ENCODE data around the gene KCNIP2.

The KCNIP2 gene

DNA sequence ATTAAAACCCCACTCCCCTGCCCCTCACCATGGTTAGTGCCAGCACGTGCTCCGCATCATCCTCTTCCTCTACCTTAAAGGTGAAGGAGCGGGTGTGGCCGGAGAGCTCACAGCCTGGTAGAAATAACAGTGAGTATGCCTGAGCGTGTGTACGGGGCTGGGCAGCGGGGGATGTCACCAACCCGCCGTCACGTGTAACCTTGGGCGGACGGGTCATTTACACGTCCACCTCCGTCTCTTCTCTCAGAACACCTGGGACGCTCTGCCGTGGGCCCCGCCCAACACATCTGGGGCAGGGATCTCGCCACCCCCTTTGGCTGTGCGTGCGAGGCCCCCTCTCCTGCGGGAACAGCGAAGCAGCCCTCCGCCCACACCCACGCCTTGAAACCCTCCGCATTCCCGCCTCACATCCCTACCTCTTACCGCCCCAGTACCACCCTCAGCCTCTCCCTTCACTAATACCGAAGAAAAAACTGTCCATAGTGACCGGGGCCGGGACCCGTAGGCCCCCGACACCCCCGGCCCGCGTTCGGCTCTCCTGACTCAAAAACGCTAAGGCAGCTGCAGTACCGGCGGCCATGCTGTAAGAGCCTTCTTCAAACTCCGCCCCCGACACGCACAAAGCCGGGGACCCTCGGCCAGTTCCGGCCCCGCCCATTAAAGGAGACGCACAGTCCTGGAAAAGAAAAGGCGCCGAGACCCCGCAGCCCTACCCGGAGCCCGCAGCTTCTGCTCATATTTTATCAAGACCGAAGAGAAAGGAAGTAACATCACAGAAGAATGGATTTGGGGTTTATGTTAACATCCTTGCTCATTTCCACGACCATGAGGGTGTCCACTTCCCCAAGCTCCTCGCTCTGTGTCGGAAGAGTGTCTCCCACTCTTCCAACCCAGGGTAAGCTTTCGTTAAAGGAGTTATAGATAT is 60.5 kb downstream of the KCNIP2 start, which contains the start of gene NPM3:
Gene NPM3 (minus strand): TSS at position 636 of the 925 bp plus-strand sequence. CDS start 56 bp downstream, at position 580.
- ATAC-seq (replicated peaks; ENCODE audit: extremely low read depth, poor library complexity, severe bottlenecking) (peak; percentile 74), DNase-seq (ENCODE audit: low spot score in 2 of 2) (peak; percentile 54 to 58)
- H3K9me3 Mint-ChIP-seq, result no peaks in the 10 kb centered on the region
- peaks cover 39% of the 10 kb centered on the region for H3K36me3 Mint-ChIP-seq (ENCODE audit: insufficient read depth)
- peak within 1 kb of the TSS; percentile 99 for H3K4me3 Mint-ChIP-seq
- peaks cover 57% of the 10 kb centered on the region for H3K4me1 Mint-ChIP-seq
- peaks cover 14% of the 10 kb centered on the region for H3K27me3 Mint-ChIP-seq
- H3K27ac Mint-ChIP-seq (ENCODE audit: low read depth), result peak within 1 kb of the TSS; percentile 96

DNA sequence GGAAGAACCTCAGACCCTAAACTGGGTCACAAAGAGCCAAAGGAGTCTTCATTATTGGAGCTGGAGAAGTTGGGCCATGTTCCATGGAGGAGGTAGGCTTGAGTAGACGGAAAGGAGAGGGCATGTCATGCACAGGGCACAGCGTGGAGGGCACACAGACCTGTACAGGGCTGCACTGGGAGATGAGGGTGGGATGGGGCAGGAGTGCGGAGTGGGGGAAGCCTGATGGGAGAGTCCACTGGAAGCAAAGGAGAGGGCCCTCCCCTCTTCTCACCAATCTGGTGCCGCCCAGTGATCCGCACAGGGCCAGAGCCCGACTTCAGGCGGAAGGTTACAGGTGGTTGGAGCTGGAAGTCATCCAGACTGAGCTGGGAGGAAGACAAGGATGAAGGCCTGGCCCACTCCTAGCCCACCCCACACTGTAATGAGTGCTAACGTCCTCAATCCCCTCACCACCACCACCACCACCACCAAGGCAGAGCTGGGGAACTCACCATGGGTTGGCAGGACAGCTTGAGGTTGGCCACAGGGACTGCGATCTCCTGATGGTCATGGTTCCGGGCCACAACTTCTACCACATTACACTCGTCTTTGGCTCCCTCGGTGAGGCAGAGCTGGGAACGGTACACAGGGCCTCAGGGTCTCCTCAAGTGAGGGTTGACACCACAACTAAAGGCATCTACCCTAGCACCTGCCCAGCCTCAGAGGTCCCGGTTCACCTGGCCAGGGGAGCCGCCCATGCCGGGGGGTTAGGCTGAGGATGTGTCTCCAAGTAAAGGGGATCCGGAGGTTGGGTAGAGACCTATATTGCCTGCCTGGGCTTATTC is 61.4 kb downstream of the KCNIP2 start:
- peak overlapping the region; percentile 99 for H3K4me3 Mint-ChIP-seq
- ATAC-seq (replicated peaks; ENCODE audit: extremely low read depth, poor library complexity, severe bottlenecking), result no peak
- peaks cover 23% of the 10 kb centered on the region for H3K27me3 Mint-ChIP-seq
- peak overlapping the region; percentile 96 for H3K27ac Mint-ChIP-seq (ENCODE audit: low read depth)
- H3K9me3 Mint-ChIP-seq, result no peaks in the 10 kb centered on the region
- DNase-seq (ENCODE audit: low spot score in 2 of 2), result no peak
- peaks cover 51% of the 10 kb centered on the region for H3K4me1 Mint-ChIP-seq
- peaks cover 30% of the 10 kb centered on the region for H3K36me3 Mint-ChIP-seq (ENCODE audit: insufficient read depth)

DNA sequence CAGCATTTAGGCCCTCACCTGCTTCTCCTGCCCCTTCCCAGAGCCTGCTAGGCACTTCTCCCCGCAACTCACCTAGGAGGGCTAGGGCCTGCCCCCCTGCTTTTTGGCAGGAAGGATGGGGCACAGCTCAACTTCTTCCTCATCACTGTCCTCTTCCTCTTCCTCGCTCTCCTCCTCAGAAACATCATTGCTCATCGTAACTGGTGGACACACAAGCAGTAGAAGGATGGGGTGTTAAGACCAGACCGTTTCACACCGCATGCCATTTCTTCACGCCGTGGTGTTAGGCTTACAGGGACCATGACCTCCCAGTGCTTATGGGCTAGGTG is 62.0 kb downstream of the KCNIP2 start:
- Mint-ChIP-seq H3K9me3 (no peaks in the 10 kb centered on the region), H3K4me1 (peaks cover 54% of the 10 kb centered on the region), H3K27ac (ENCODE audit: low read depth) (no peak overlapping the region), H3K27me3 (peaks cover 28% of the 10 kb centered on the region), H3K36me3 (ENCODE audit: insufficient read depth) (peaks cover 24% of the 10 kb centered on the region), H3K4me3 (peak overlapping the region; percentile 99)
- DNase-seq (ENCODE audit: low spot score in 2 of 2) (no peak), ATAC-seq (replicated peaks; ENCODE audit: extremely low read depth, poor library complexity, severe bottlenecking) (no peak)

- peaks cover 31% of the 10 kb centered on the region for H3K27me3 Mint-ChIP-seq
- DNase-seq (ENCODE audit: low spot score in 2 of 2), result peak; percentile 52 to 61
- peak overlapping the region; percentile 99 for H3K4me3 Mint-ChIP-seq
- no peaks in the 10 kb centered on the region for H3K9me3 Mint-ChIP-seq
- peak; percentile 50 for ATAC-seq (replicated peaks; ENCODE audit: extremely low read depth, poor library complexity, severe bottlenecking)
- no peak overlapping the region for H3K27ac Mint-ChIP-seq (ENCODE audit: low read depth)
- H3K36me3 Mint-ChIP-seq (ENCODE audit: insufficient read depth), result peaks cover 19% of the 10 kb centered on the region
- peaks cover 53% of the 10 kb centered on the region for H3K4me1 Mint-ChIP-seq
Measured at GRCh38 chr10:101780818-101781654, 62.6 kb downstream of the KCNIP2 start.

DNA sequence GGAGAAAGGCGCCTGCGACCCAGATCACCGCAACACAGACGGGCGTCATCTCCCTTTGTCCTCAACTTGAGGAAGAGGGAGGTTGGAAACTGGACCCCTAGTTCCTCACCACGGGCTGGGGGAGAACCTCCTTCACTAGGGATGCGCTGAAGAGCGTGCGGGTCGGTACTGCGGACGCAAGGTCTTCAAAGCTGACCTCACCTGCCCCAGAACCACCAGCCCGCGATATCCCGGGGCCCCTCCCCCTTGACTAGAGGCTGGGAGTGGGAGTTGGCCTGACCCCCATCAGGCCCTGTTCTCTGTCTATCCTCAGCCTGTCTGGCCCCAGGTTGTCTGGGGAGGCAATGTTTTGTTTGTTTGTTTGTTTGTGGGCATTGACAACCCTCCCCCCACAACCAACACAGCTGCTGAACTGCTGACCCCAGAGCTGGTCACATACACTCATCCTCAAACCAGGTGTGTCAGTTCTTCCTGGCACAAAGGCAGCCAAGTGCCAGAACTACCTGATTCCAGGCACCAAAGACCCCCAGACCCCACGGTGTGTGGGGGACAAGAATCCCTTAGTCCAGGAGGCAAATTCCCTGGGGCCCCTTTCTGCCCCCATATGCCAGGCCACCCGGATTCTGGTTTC is 63.3 kb downstream of the KCNIP2 start:
- H3K9me3 Mint-ChIP-seq, result no peaks in the 10 kb centered on the region
- peaks cover 48% of the 10 kb centered on the region for H3K4me1 Mint-ChIP-seq
- ATAC-seq (replicated peaks; ENCODE audit: extremely low read depth, poor library complexity, severe bottlenecking) (no peak), DNase-seq (ENCODE audit: low spot score in 2 of 2) (no peak)
- H3K27me3 Mint-ChIP-seq, result peaks cover 31% of the 10 kb centered on the region
- H3K4me3 Mint-ChIP-seq, result peak overlapping the region; percentile 70
- peaks cover 13% of the 10 kb centered on the region for H3K36me3 Mint-ChIP-seq (ENCODE audit: insufficient read depth)
- H3K27ac Mint-ChIP-seq (ENCODE audit: low read depth), result no peak overlapping the region

- H3K27ac Mint-ChIP-seq (ENCODE audit: low read depth), result no peak overlapping the region
- H3K4me3 Mint-ChIP-seq, result peak overlapping the region; percentile 70
- peaks cover 44% of the 10 kb centered on the region for H3K4me1 Mint-ChIP-seq
- H3K27me3 Mint-ChIP-seq, result peaks cover 38% of the 10 kb centered on the region
- peaks cover 10% of the 10 kb centered on the region for H3K36me3 Mint-ChIP-seq (ENCODE audit: insufficient read depth)
- DNase-seq (ENCODE audit: low spot score in 2 of 2), result peak; percentile 67 to 84
- ATAC-seq (replicated peaks; ENCODE audit: extremely low read depth, poor library complexity, severe bottlenecking), result peak; percentile 59
- no peaks in the 10 kb centered on the region for H3K9me3 Mint-ChIP-seq
Measured at GRCh38 chr10:101779544-101780186, 63.9 kb downstream of the KCNIP2 start.

DNA sequence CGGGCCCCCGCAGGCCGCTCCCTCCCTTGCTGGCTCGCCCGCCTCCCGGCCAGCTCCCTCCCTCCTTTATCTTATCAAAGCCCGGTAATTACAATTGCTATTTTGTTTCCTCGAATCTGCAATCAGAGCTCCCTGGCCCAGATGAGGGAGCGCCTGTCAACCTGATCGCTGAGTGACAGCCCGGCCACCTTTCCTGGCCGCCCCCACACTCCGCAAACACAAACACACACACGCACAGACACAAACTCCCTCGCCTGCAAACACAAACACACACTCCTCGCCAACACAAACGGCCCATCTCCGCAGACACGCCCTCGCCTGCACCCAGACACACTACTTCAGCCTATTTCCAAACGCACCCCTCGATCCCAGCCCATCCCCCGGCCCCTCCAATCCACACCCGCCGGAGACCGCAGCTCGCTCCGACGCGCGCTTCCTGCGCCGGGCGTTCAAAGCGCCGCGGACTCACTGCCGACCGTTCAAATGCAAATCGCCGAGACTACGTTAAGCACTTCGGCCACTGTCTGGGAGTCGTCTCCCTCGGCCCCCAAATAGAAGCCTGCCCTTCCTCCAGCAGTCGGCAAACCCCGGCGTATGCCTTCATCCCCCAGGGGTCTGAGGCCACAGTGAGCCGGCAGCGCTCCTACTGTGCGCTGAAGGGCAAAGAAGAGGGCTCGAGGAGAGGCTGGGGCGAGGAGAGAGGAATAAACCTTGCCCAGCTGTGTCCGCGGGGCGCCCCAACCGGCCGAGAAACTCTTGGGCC is 64.6 kb downstream of the KCNIP2 start:
- peaks cover 5% of the 10 kb centered on the region for H3K36me3 Mint-ChIP-seq (ENCODE audit: insufficient read depth)
- ATAC-seq (replicated peaks; ENCODE audit: extremely low read depth, poor library complexity, severe bottlenecking), result no peak
- H3K27me3 Mint-ChIP-seq, result peaks cover 45% of the 10 kb centered on the region
- DNase-seq (ENCODE audit: low spot score in 2 of 2), result no peak
- no peak overlapping the region for H3K27ac Mint-ChIP-seq (ENCODE audit: low read depth)
- H3K4me3 Mint-ChIP-seq, result peak overlapping the region; percentile 70
- peaks cover 40% of the 10 kb centered on the region for H3K4me1 Mint-ChIP-seq
- no peaks in the 10 kb centered on the region for H3K9me3 Mint-ChIP-seq

- Mint-ChIP-seq H3K4me3 (peak overlapping the region; percentile 70), H3K9me3 (no peaks in the 10 kb centered on the region), H3K27me3 (peaks cover 52% of the 10 kb centered on the region), H3K27ac (ENCODE audit: low read depth) (no peak overlapping the region), H3K4me1 (peaks cover 36% of the 10 kb centered on the region), H3K36me3 (ENCODE audit: insufficient read depth) (peaks cover 4% of the 10 kb centered on the region)
- ATAC-seq (replicated peaks; ENCODE audit: extremely low read depth, poor library complexity, severe bottlenecking) (no peak), DNase-seq (ENCODE audit: low spot score in 2 of 2) (no peak)
Measured at GRCh38 chr10:101778151-101778780, 65.3 kb downstream of the KCNIP2 start.

GRCh38 chr10:101777619-101778145 is 65.9 kb downstream of the KCNIP2 start:
- H3K9me3 Mint-ChIP-seq, result no peaks in the 10 kb centered on the region
- H3K36me3 Mint-ChIP-seq (ENCODE audit: insufficient read depth), result peaks cover 2% of the 10 kb centered on the region
- DNase-seq (ENCODE audit: low spot score in 2 of 2) (no peak), ATAC-seq (replicated peaks; ENCODE audit: extremely low read depth, poor library complexity, severe bottlenecking) (no peak)
- peak overlapping the region; percentile 71 for H3K4me3 Mint-ChIP-seq
- H3K4me1 Mint-ChIP-seq, result peaks cover 30% of the 10 kb centered on the region
- H3K27me3 Mint-ChIP-seq, result peaks cover 57% of the 10 kb centered on the region
- no peak overlapping the region for H3K27ac Mint-ChIP-seq (ENCODE audit: low read depth)

DNA sequence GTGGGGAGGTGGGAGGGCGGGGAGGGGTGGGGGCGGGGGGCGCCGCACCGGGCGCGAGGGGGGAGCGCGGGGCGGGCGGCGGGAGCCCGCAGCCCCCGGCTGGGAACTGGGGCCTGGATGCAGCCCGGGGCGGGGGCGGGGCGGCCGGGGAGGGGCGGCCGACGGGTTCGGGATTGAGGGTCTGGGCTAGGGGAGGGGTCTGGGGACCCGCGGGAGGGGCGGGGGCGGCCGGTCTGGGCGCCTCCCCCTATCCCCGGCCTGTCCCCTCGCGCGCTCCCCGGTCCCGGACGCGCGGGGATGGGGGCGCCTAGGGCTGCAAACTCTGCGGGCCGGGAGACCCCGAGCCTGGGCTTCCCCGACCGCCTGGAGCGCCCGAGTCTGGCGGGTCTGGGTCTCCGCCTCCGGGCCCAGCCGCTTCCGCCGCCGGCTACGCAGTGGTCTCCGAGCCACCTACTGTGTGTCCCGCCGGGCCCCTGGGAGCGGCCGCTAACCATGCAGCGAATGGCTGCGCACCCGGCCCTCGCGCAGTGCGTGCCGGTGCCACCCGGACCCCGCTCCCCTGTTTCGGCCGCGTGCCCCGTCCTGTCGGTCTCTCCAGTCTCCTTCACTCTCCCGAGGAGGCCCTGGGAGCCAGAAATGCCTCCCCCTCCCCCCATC is 67.3 kb downstream of the KCNIP2 start:
- Mint-ChIP-seq H3K9me3 (no peaks in the 10 kb centered on the region), H3K27me3 (peaks cover 71% of the 10 kb centered on the region), H3K4me1 (peaks cover 19% of the 10 kb centered on the region), H3K27ac (ENCODE audit: low read depth) (no peak overlapping the region), H3K4me3 (peak overlapping the region; percentile 71), H3K36me3 (ENCODE audit: insufficient read depth) (peaks cover 2% of the 10 kb centered on the region)
- no peak for ATAC-seq (replicated peaks; ENCODE audit: extremely low read depth, poor library complexity, severe bottlenecking)
- no peak for DNase-seq (ENCODE audit: low spot score in 2 of 2)

All from central memory CD8-positive, alpha-beta T cell (primary cell).